GM12878 (cell line): ENCODE results near the gene GMNN.

Experiments
- BRCA1 ChIP-seq: IDR thresholded peaks from 2 replicates; pipeline ENCODE4 v1.6.1; 2011; ENCODE audit warnings: low read depth, low read length, improper control_type of control experiment
- CHD2 ChIP-seq: IDR thresholded peaks from 2 replicates; pipeline ENCODE4 v1.6.1; 2011; ENCODE audit warnings: low read depth, low read length, improper control_type of control experiment, borderline replicate concordance
- CTCF ChIP-seq, 3 experiments: IDR thresholded peaks in 2 of 3; conservative IDR thresholded peaks in 1 of 3; 2 replicates each; pipeline ENCODE4 v1.5.1; 2011; ENCODE audit warnings: low read depth in 3 of 3, low read length in 3 of 3, mild to moderate bottlenecking in 3 of 3, control low read depth in 2 of 3, moderate library complexity in 2 of 3, inconsistent platforms in 1 of 3, mixed read lengths in 1 of 3; ENCODE audit not compliant: control insufficient read depth in 2 of 3, insufficient read depth in 1 of 3; ENCODE audit errors: extremely low read depth in 1 of 3
- E2F4 ChIP-seq: IDR thresholded peaks from 2 replicates; pipeline ENCODE4 v1.6.1; 2012; ENCODE audit warnings: low read depth, low read length, improper control_type of control experiment
- EZH2 ChIP-seq: IDR thresholded peaks from 2 replicates; pipeline ENCODE4 v1.6.1; 2012; ENCODE audit warnings: low read depth, mild to moderate bottlenecking, control low read depth, inconsistent platforms, low read length, borderline replicate concordance; ENCODE audit not compliant: control insufficient read depth
- KDM1A ChIP-seq: fragments of 200-600 bp; sonication (generic); IDR thresholded peaks from 2 replicates; pipeline ENCODE4 v1.6.1; 2016; ENCODE audit warnings: borderline replicate concordance
- MAX ChIP-seq: IDR thresholded peaks from 2 replicates; pipeline ENCODE4 v1.6.1; 2012; ENCODE audit warnings: low read depth, low read length, improper control_type of control experiment
- POLR2AphosphoS5 ChIP-seq: IDR thresholded peaks from 2 replicates; pipeline ENCODE4 v1.6.1; 2011; ENCODE audit warnings: mild to moderate bottlenecking, low read length, inconsistent platforms
- REST ChIP-seq: IDR thresholded peaks from 2 replicates; pipeline ENCODE4 v1.6.1; 2012; ENCODE audit warnings: mild to moderate bottlenecking, low read depth, low read length
- SP1 ChIP-seq: IDR thresholded peaks from one replicate; pipeline ENCODE4 v1.6.1; 2011; ENCODE audit warnings: low read depth, low read length
- SRF ChIP-seq, 2 experiments: IDR thresholded peaks; 2 replicates each; pipeline ENCODE4 v1.6.1; 2011; ENCODE audit warnings: low read depth in 2 of 2, low read length in 2 of 2, mild to moderate bottlenecking in 1 of 2, moderate library complexity in 1 of 2
- TCF7 ChIP-seq: IDR thresholded peaks from 2 replicates; pipeline ENCODE4 v1.6.1; 2014; ENCODE audit warnings: antibody characterized with exemption, borderline replicate concordance
- USF1 ChIP-seq: IDR thresholded peaks from 2 replicates; pipeline ENCODE4 v1.6.1; 2011; ENCODE audit warnings: borderline replicate concordance, low read depth, mild to moderate bottlenecking, moderate library complexity, mixed read lengths, low read length; ENCODE audit not compliant: insufficient read depth; ENCODE audit errors: extremely low read length

GRCh38 chr6:24752917-24753492, 21.7 kb upstream of the GMNN start:
- TF ChIP-seq REST (no peak), TCF7 (no peak), SP1 (no peak), SRF (IDR thresholded peaks at IDR 0.05; ENCODE audit: low read depth in 2 of 2, low read length in 2 of 2) (no peak), EZH2 (no peak), MAX (no peak), POLR2AphosphoS5 (no peak), KDM1A (no peak), CTCF (IDR thresholded peaks at IDR 0.05 in 2 of 3, conservative IDR thresholded peaks at IDR 0.05 in 1 of 3; ENCODE audit: control insufficient read depth in 2 of 3, extremely low read depth in 1 of 3, insufficient read depth in 1 of 3, low read depth in 3 of 3, low read length in 3 of 3) (no peak), E2F4 (no peak), BRCA1 (no peak), CHD2 (no peak), USF1 (no peak)
